Measurements from ENCODE around the gene PIK3C2A.

Gene PIK3C2A

GRCh38 chr11:17161515-17161914 is 46.3 kb downstream of the PIK3C2A start:
- DNase-seq: no peak

DNA sequence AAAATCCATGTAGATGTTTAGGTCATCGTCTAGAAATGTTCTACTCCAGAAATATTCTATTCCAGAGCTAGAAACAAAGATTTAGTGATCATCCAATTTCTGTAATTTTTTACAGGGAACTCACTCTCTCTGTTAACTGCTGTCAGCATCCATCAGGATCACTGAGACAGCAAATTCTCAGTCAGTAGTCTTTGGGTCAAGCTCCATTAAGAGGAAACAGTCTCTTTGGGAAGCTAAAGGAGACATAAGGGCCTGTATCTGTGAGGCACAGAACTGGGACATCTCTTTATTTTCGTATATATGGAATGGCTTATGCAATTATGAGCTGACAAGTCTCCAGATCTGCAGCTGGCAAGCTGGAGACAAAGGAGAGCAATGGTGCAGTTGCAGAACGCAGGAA is 48.3 kb downstream of the PIK3C2A start:
- no peak for DNase-seq

All from T-helper 2 cell (primary cell).